Activated T-cell treated with anti-CD3 and anti-CD28 coated beads, Interleukin-2, amount 50 U/mL, for 1 hour (primary cell): Measurements from ENCODE around the gene TMEM229B.

Experiments
- DNase-seq: peaks from one replicate; pipeline ENCODE4 v3.0.0-alpha.2; 2020

Gene TMEM229B

DNA sequence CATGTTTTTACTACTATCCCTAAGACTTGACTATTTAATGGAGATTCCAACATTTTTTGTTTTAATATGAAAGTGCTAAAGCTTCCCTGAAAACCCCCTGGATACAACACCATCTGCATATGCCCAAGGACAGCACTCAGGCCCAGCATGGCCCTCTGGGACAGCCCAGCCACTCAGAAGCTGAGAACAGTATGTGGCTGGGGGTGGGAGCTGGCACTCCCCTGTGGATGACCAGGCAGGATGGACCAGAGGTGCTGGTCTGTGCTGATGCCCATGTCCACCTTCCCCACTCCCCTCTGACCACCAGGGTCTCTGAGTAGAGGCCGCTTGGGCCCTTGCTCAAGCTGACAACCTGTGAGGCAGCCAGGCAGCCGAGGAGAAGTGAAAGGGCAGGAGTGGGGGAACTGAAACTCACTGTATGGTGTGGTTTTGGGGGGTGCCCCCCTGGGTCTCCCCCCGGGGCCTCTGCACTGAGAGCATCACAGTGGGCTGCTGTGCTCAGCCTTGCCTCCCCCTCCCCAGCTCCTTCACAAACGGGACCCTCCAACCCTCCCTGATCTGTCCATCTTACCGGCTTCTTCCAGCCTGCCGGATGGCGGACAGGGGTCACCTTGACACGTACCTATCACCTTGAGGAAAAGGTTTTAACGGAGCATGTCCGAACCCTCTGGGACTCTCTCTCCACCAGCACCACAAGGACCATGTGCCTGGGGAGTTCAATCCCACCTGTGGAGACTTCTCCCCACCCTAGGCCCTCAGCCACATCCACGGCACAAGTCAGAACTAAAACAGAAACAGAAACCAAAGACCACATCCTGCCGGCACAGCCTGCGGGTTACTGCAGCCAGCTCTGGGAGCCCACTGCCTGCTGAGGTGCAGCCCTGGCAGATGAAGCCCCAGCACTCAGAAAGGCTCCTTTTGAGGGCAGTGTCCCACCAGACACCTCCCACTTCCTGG lies at the start of gene TMEM229B:
Gene TMEM229B, minus strand, starts transcription at position 785 of the 957 bp plus-strand sequence. CDS start 14,798 bp downstream, outside the sequence.
- peak; percentile 67 for DNase-seq

DNA sequence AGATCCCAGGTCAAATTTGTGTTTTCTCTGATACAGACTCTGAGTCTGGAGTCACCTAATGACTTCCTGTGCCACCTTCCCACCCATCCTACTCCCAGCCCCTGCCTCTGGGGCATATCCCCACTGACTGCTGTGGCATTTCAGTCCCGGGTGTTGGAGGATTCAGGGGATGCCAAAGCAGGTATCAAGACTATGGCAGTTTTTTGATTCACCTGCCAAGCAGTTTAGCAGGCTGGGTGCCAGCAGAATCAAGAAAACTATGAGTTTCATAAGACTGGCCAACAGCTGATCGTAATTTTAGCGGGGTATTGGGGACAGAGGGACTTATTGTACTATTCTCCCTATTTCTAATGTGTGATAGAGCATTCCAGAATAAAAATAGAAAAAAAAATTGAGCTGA lies 49.2 kb upstream of the TMEM229B start:
- DNase-seq: no peak

DNA sequence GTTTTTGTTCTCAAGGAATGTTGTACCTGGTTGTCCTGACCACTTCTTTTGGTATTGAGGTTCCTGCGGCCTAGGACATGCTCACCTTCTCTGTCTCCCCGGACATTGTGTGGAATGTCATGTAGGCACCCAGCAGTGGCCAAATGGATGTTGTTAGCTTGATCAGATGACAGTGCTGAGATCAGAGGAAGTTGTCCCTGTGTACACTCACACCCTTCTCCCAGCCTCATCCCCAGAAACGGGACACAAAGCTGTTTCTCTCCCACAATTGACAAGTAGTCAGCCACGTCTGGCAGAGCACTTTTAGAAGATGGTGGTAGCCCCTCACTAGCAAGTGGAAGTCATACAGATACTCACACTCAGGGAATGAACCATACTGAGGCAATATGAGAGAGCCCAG lies 47.6 kb upstream of the TMEM229B start:
- no peak for DNase-seq

DNA sequence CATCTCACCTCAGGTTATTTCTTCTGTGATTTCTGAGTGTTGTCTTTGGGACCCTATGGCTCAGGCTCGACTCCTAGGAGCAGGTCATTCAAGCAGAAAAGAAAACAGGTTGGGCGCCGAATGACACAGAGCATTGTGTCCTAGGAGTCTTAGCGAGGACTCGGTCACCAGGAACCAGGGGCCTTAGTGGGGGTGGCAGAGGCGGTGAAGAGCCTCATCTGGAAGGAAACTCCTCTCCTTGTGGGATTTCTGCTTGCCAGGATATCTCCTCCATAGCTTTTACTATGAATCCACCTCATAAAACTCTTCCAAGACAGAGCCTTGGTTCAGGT lies 45.2 kb upstream of the TMEM229B start:
- DNase-seq: no peak

DNA sequence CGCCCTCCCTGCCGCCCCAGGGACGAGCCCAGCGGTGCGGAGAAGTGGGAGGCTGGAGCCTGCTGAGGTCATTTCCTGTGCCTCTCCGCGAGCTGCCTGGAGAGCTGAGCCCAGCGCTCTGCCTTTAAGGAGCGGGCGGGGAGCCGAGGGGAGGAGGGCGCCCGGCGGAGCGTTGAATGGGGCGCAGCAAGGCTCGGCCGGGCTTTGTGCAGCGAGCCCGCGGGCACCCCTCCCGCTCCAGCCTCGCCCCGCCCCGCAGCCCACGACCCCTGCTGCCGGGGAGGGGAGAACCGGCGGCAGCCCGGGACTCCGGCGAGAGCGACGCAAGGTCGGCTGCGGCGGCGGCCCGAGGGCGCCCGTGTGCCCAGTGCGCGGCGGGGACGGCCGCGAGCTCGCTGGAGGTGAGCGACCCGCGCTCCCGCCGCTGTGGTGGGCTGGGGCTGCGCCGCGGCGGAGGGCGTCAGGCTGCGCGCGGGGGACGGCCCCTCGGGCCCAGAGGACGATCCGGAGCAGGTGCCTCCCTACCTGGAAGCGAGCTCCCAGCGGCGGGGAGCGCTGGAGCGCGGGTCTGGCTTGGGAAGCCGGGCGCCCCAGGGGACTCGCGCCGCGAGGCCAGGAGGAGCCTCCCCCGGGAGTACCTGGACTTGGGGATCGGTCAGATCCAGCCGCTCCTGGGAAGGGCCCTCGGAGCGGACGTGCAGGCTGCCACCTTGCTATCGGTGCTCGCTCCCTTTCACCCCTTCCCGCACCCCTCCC lies 44.7 kb upstream of the TMEM229B start, which contains the start of gene PLEKHH1:
Gene PLEKHH1, plus strand, starts transcription at position 293 of the 756 bp plus-strand sequence. CDS start 8,578 bp downstream, outside the sequence.
- DNase-seq: peak; percentile 54

DNA sequence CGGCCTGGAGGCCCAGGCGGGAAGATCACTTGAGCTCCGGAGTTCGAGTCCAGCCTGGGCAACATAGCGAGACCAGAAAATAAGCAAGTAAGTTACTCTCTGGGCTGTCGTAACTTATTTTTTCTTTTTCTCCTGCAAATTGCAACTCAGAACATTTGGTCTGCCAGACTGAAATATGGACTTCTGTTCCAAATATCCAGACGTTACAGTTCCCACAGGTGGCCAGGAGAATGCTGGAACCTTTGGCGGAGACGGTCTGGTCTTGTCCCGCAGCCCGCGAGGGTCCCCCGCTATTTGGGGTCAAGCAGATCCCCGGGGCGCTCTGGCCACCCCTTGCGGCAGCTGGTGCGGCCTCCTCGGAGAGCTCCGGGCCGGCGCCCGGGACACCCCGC lies 44.1 kb upstream of the TMEM229B start:
- no peak for DNase-seq

DNA sequence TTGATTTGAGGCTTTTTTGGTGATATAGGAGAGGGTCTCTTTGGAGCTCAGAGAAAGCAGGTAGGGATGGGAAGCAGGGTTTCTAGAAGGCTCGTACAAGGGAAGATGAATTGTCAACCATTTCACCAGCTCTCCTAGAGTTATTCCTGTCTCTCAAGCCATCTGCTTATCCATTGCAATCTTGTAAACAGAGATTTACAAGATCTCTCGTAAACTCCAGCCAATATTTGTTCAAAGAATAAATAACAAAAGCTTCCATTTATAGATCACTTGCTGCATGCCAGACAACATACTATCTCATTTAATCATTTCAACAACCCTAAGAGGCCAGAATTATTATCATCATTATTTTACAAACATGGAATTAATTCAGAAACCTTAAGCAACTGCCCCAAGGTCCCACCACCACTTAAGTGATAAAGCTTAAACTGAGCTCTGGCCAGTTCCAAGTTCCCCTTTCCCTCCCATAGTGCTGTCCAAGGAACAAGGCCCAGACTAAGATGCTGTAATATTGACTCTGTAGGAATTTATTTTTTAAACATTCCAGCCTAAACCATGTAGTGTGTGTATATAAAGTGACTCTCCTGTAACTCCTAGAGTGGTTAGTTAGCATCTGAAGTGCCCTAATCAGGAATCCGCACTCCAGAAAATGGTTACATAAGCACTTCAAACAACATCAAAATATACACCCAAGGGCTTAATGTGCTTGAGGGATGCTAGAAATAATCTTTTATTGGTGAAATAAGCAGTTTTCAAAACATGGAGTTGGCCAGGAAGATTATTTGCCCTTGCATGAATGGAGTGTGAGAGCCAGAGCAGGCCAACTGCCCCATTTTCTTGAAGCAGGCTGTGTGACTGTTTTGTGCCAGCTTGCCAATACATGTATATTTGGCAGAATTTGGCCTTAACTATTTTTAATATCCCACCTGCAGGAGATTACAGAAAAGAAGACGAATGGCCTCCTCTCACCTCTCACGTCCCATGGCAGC lies 41.7 kb upstream of the TMEM229B start:
- no peak for DNase-seq

DNA sequence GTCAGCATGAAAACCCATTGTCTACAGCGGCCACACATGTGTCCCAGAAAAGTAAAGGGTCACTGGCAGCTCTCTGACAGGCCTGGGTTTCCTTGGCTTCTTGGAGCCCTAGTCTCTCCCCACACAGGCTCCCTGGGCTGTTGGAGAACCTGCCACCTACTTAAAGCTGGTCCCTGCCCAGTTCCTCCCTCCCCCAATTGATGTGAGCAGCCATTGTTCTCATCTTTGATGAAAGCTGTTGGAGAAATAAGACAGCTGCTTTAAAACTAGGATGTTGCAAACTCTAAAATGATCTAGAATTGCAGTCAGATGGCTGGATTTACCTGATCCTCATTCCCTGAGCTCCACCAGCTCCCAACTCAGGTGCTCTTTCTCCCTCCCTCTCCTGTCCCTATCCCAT lies 39.8 kb upstream of the TMEM229B start:
- DNase-seq: no peak

DNA sequence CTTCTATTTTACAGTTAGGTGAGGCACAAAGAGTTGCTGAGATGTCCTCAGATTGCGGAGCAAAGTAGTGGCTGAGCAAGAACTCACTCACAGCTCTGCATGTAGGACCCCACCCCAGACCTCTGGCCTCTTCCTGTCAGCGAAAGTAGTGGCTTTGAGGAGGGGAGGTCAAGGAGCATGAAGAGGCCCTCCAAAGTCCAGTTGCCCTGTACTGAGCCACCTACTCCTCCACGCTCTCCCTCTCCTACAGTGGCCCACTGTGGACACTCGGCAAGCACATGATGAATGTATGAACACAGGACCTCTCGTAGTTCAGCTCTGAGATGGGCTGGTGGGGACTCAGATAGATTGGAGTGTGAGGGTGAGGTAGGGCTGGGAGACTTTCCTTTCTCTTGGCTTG lies 39.2 kb upstream of the TMEM229B start:
- no peak for DNase-seq

DNA sequence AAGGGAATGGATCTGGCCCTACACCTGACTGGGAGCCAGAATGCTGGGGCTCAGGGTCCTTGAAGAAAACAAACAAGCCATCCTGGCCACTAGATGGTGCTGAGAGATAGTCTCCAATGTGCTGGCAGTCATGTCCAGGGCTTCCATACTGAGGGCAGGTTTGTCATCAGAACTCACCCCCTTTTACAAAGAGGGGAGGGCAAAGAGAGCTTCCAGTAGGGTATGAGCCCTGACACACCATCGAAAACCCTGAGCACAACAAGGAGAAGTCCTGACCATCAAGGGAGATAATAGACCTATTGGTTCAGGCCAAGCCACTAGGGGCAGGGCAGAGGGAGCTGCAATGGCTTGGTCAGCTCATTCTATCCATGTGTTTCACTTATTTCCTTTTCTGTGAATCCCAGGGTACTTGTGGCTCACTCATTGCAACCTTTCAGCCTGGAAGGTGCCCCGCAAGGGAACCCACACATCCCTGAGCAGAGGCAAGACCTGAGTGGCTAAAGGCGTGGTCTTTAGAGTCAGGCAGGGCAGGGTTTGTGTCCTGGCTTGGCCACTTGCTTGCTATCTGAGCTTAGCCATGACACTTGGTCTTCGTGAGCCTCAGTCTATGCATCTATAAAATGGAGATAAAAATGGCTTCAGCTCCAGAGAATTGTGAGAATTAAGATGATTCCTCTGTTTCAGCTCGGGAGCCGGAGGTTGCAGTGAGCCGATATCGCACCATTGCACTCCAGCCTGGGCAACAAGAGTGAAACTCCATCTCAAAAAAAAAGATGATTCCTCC lies 38.3 kb upstream of the TMEM229B start:
- peak; percentile 27 for DNase-seq

DNA sequence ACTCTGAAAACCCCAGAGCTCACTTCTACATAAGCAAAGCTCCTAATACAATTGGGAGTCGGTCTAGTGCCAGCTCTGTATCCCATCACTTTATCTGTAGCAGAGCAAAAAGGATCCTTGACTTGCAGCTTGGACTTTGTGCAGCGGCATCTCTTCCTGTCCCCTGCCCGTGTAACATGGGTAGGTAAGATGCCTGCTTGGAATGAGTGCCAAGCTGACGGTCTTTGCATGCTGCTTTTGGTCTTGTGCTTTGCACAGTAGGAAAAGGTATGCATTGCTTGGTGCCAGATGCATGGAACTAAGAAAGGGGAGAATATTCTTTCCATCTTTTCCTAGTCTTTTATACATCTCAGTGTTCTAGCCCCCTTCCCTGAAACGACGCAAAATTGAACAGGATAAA lies 37.7 kb upstream of the TMEM229B start:
- no peak for DNase-seq

DNA sequence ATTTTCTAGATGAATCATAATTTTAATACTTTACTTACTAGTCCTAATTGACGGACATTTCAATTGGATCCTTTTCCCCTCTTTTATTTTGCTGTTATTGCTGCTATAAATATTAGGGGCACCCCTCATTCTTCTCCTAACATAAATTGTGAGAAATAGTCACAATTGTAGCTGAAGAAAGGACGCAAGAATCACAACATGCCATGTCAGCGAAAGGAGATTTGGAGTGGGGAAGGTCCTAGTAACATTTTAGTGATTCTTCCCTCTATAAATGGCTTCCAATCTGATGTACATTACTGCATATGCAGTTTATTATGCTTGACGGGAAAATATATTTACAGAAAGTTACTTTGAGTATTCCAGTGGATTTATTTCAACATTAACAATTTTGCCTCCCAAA lies 36.9 kb upstream of the TMEM229B start:
- no peak for DNase-seq

DNA sequence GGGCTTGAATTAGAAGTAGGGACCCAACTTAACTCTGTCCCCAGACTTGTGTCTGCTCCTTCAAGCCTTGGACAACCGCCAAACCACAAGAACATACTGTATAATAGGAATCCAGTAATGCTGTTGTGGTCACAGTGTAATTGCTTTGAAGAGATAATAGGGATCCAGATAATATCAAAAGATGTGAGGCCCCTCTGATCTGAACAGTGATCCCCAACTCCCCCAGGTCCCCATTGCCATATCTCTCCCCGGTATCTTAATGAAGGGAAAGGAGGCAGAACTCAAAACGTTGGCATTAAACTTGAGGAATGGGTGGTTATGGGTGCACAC lies 36.1 kb upstream of the TMEM229B start:
- no peak for DNase-seq

DNA sequence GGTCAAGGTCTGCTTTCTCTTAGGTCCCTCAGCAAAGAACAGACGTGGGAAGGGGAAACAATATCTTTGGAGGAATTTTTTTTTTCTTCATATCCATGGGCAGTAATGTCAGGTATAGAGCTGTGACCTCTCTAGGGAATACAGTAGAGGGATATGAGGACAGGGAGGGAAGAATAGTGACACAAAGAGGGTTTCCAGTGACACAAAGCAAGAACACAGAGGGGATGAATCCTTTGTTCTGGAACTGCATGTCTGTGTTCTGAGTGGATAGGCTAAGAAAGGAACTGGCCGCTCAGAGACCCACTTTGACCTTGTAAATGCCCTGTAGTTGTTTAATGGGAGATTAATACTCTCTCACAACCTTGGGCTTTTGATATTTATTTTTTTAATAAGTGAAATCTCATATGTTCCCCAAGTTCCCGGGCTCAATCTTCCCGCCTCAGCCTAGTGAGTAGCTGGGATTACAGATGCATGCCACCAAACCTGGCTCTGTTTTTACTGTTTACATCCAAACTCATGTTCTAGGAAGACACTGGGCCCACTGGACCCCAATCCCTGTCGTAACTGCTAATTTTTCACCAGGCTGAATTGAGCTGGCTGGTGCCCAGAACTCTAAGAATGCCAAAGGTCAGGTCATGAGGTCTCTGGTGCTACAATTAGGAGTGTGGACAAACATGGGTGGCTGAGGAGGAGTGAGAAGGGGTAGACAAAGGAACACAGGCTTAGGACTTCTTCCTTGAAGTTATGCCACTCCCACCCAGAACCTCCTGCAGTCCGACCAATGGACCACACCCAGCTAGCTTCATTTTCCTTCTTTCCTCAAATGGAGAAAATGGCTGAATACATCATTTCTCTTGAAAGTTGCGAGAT lies 35.5 kb upstream of the TMEM229B start:
- no peak for DNase-seq

DNA sequence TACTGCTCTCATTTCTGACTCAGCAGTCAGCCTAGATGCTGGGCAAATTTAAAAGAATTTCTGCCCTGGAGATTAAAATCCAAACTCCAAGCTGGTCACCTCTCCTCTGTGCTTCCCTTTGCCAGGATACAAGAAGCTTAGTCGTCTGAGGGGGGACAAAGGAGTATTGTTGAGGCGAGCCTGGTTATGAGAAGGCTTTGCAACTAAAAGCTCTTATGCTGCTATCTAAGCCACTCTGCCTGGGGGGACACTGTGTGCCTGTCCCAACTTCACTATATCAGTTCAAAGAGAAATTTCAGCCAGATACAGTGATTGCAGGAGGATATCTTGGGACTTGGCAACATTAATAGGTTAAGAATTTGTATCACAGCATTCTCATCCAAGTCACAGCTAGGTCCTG lies 33.7 kb upstream of the TMEM229B start:
- DNase-seq: no peak

DNA sequence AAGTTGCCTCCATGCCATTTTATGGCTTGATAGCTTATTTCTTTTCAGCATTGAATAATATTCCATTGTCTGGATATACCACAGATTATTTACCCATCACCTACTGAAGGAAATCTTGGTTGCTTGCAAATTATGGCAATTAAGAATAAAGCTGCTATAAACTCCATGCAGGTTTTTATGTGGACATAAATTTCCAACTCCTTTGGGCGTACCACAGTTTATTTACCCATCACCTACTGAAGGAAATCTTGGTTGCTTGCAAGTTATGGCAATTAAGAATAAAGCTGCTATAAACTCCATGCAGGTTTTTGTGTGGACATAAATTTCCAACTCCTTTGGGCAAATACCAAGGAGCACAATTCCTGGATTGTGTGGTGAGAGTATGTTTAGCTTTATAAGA lies 32.0 kb upstream of the TMEM229B start:
- no peak for DNase-seq

DNA sequence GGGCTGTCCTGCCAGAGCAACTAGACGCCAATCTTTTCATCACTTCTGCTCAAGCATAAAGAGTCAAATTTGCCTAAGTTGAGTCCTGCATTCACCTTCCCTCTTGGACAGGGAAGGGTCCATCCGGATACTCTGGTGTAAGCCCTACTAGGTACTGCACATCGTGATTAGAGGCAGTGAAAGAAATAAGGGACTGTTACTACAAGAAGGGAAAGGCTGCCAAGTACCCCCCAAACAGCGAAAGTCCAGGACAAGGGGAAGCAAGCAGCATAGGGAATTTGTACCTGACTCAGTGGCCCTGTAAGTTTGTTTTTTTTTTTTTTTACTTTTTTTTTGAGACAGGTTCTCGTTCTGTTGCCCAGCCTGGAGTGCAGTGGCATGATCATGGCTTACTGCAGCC lies 30.9 kb upstream of the TMEM229B start:
- DNase-seq: no peak

DNA sequence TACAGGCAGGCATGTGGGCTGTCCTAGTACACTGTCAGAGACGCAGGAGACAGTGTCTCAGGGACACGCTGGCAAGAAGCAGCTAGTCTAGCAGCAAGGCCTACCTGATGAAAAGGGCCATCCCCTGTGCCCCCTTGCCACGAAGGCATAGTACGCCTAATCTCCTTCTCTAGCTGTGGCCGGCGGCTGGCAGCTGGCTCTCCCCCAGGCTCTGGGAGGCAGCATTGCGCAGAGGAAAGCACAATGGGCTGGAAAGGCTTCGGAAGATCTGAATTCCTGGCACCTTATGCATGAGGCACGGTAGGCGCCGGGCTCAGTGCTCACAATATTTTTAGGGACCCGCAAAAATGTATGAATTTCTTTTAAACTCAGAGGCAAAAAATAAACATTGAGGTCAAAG lies 28.6 kb upstream of the TMEM229B start:
- no peak for DNase-seq

DNA sequence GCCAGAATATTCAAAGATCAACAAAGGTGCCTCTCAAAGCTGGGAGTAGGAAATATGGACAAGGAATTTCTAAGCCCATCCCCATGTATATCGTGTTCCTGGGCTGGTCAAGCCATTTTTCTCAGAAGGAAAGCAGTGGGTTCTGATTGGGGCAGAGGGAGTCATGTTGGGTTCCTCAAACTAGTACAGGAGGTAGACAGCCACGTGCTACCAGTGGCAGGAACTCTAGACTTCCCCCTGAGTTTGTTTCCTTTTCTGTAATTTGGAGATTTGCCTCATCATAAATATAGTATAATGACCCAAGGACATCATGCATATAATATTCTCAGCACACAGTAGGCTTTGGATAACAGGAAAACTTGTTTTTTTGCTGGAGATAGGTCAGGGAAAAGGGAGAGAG lies 28.2 kb upstream of the TMEM229B start:
- DNase-seq: no peak

DNA sequence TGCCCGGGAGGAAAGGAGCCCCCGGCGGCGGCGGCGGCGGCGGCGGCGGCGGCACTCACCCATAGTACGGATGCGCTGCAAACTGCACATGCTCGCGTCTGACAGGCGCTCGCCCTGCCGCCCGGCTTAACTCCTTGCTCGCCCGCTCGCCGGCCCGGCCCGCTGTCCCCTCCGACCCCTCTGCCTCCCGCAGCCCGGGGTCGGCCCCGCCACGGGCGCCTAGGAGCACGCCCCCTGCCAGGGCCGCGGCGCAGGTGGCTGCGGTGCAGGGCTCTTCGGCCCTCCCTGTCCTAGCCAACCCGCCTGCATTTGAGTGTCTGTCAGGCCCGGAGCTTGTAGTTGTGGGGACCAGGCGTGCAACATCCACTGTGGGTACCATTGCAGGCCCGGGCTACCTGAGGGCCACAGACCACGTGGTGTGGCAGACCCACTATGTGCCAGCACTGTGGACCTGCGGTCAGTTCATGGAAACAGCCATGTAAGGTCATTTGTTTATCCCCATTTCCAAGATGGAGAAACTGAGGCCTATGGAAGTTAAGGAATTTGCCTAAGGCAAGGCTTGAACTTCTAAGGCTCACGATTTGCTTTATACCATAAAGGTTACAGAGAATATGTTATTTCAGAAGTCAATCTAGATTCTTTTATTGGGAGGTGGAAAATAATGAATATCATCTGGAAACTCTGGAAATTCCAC lies 27.0 kb upstream of the TMEM229B start:
- DNase-seq: peak; percentile 60
